B cell (primary cell): ENCODE results near the gene PRKCA.

Source experiments
- EZH2 ChIP-seq: IDR thresholded peaks from 2 replicates; pipeline ENCODE4 v1.6.1; 2012; ENCODE audit warnings: borderline replicate concordance, low read depth, mild to moderate bottlenecking, moderate library complexity, low read length; ENCODE audit not compliant: insufficient read depth, poor library complexity, severe bottlenecking
- TF ChIP-seq, protein P1 (sequence below): fragments of 200-600 bp; IDR thresholded peaks from one replicate; pipeline ENCODE4 v1.8.0; 2022; ENCODE audit warnings: antibody characterized with exemption, mild to moderate bottlenecking

DNA sequence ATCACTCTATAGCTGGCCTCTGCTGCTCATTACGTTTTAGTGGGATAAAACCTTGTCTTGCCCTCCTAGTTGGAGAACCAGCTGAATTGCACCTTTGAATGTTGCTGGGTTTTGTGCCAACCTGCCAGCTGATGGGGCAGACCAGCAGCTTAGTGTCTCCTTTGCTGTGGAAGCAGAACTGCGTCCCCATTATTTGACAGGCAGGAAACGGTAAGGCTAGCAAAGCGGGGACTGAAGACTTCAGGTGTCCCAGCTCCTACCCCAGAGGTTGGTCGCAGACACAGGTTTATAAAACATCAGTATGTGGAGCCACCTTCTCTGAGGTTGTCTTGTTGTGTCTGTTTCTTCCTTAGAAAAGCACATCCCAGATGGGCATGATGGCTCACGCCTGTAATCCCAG lies 158.1 kb downstream of the PRKCA start:
- TF ChIP-seq, protein P1, sequence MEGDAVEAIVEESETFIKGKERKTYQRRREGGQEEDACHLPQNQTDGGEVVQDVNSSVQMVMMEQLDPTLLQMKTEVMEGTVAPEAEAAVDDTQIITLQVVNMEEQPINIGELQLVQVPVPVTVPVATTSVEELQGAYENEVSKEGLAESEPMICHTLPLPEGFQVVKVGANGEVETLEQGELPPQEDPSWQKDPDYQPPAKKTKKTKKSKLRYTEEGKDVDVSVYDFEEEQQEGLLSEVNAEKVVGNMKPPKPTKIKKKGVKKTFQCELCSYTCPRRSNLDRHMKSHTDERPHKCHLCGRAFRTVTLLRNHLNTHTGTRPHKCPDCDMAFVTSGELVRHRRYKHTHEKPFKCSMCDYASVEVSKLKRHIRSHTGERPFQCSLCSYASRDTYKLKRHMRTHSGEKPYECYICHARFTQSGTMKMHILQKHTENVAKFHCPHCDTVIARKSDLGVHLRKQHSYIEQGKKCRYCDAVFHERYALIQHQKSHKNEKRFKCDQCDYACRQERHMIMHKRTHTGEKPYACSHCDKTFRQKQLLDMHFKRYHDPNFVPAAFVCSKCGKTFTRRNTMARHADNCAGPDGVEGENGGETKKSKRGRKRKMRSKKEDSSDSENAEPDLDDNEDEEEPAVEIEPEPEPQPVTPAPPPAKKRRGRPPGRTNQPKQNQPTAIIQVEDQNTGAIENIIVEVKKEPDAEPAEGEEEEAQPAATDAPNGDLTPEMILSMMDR = no peak
- no peak for TF ChIP-seq EZH2
